ENCODE measurements around the gene GPR142.

GPR142 gene, protein sequence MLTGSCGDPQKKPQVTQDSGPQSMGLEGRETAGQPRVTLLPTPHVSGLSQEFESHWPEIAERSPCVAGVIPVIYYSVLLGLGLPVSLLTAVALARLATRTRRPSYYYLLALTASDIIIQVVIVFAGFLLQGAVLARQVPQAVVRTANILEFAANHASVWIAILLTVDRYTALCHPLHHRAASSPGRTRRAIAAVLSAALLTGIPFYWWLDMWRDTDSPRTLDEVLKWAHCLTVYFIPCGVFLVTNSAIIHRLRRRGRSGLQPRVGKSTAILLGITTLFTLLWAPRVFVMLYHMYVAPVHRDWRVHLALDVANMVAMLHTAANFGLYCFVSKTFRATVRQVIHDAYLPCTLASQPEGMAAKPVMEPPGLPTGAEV

DNA sequence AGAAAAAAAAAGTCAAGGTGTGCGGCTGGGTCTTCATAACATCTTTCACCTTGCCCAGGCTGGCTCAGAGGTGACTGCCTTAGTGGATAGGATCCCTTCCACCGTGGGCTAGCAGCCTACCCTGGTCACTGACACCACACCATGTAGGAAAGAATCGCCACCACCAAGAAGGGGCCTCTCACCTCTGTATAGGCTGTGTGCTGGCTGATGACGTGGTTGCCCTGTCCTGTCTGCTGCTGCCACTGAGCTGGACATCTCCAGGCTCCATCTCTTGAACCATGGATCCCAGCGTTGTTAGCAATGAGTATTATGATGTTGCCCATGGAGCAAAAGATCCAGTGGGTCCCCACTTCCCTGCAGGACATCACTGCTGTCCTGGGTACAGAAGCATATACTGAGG is at the start of gene GPR142:
GPR142 (plus strand) TSS at position 301 of the 400 bp plus-strand sequence. CDS start 2,035 bp downstream, outside the sequence.
- DNase-seq, result no peak

DNA sequence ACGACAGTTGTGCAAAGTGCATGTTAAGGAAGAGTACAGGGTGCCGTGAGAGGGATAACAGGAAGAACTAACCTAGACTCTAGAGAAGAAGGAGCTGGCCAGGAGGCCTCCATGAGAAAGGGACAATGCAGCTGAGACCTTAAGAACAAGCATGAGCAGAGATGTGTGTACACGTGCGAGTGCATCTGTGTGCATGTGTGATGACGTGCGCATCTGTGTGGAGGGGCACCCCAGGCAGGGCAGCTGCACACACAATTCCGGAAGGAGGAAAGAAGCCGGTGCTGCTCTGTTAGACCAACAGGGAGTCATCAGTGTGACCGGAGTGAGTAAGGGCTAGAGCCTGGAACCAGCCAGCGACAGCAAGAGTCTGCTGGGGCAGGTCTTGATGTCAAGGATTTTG is 48.9 kb upstream of the GPR142 start:
- DNase-seq, result no peak

GRCh38 chr17:74324521-74324920 is 42.8 kb upstream of the GPR142 start:
- no peak for DNase-seq

- DNase-seq, result no peak
Observed at GRCh38 chr17:74325376-74325742, 41.9 kb upstream of the GPR142 start.

GRCh38 chr17:74325743-74326379 is 41.4 kb upstream of the GPR142 start, which contains the start of gene KIF19:
KIF19 (plus strand) TSS chr17:74326226; CDS start chr17:74326350, 124 bp downstream.
- no peak for DNase-seq

- DNase-seq, result no peak
Observed at GRCh38 chr17:74326506-74326905, 40.8 kb upstream of the GPR142 start.

- DNase-seq, result no peak
Observed at GRCh38 chr17:74328487-74328886, 38.8 kb upstream of the GPR142 start.

- DNase-seq, result no peak
Observed at GRCh38 chr17:74329378-74329777, 37.9 kb upstream of the GPR142 start.

GRCh38 chr17:74330446-74330845 is 36.9 kb upstream of the GPR142 start:
- DNase-seq, result no peak

DNA sequence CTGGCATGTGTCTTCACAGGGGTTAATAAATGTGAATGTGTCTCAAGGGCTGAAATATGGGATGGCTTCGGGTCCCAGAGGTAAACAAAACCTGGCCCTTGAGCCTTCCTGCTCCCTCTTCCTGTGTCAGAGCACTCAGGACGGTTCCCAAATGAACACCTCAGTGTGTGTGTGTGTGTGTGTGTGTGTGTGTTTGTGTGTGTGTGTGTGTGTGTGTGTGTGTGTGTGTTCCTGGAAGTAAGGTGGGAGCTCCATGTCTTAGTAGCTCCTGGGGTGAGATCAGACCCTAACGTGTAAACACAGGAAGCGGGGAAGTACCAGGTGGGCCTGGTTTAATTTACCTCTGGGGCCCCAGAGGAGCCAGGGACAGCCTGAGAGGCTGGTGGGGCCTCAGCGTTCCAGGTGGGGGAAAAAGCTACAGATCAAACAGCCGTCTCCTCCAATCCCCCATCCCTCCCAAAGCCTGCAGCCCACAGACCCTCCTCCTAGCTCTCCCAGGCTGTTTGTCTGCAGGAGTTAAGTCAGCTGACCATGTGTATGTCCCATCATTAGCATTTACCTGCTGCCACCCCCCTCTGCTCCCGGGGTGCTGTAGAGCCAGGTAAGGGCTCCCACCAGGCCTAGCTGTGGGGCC is 35.2 kb upstream of the GPR142 start:
- no peak for DNase-seq

DNA sequence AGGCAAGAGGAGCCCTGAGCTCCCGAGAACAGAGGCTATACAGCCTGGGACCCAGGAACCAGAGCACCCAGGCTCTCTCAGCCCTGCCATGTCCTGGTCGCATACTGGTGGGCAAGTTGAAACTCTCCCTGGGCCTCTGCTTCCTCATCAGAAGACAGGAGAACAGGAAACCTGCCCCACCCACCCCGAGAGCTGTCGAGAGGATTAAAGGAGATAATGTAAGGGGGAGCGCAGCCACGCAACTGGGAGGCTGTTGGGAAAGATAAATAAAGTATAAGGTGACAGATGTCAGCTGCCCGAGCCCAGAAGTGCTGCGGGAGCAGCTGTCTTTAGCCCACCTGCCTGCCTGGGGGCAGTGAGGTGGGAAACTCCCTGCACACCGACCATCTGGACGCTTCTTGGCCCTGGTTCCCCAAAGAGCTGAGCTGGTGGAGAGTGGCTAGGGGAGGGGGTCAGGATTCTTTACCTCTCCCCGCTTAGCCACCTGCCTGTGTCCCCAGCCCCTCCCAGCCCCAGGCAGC is 34.5 kb upstream of the GPR142 start:
- DNase-seq, result peak; percentile 78

- DNase-seq, result no peak
Observed at GRCh38 chr17:74334393-74335039, 32.8 kb upstream of the GPR142 start.

GRCh38 chr17:74335529-74336062 is 31.7 kb upstream of the GPR142 start:
- no peak for DNase-seq

- no peak for DNase-seq
Observed at GRCh38 chr17:74336307-74336706, 31.0 kb upstream of the GPR142 start.

DNA sequence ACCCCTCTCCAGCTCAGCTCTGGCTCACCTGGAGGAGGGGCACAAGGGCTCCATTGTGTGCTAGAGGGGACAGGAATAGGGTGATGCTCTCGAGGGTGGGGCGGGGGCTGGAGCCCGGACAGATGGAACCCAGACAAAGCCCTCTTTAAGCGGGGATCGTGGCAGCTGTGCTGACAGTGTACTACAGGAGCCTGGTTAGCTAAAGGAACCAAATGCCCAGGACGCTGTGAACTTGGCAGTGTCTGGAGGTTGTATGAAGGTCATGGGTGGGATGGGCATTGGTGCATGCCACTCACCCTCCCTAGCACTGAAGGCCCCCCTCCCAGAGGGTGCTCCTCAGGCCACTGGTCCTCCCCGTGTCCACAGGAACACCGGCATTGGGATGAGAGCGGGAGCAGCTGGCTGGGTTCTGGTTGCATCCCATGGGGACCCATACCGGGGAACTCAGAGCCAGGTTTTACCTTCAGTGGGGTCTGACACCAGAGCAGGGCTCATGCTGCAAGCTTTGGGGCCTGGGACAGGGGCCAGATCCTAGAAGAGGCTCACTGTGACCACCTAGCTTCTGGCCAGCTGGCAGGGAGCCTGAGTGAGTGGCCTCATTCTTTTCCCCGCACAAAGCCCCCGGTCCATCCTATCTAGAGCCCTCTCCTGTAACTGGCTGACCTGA is 29.3 kb upstream of the GPR142 start:
- DNase-seq, result no peak

DNA sequence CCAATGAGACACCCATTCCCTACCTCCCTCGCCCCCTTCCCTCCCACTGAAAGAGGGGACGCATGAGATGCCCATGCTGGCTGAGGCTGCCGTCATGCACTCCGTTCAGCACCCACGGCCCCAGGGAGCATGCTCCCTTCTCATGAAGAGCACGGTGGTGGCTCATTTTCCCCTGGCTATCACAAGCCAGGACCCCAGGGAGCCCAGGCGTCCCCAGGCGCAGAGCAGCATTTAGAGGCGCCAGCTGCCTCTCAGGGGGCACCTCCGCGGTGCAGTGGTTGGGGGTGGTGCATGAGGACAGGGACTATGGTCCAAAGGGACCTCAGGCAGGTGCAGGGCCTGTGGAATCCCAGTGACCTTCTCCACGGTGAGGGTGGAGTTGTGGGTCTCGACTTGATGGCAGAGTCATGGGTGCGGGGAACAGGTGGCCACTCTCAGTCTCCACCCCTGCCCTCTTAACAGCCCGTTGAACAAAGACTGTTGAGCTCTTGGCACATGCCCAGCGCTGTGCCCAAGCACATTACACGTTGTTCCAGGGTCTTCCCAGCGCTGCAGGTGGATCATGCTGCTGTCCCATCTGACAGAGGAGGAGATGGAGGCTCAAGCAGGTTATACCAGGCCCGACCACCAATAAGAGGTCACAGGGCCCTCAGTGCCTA is 27.6 kb upstream of the GPR142 start:
- no peak for DNase-seq

- DNase-seq, result no peak
Observed at GRCh38 chr17:74340470-74341023, 26.8 kb upstream of the GPR142 start.

DNA sequence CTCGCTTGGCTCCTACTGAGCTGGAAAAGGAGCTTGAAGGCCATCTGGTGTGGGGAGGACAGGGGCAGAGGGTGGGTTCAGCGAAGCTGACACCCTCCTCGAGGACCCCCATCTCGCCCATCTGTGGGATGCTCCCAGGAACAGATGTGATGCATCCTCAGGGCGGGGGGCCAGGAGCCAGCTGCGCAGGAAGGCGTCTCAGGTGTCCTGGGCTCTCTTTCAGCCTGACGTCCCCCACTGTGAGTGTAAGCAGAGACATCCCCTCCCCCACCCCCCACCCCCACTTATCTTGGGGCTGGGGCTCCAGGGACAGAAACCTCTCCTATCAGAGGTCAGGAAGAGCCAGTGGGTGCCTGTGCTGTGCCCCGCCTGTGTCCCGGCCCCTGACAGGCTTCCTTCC is 25.1 kb upstream of the GPR142 start:
- no peak for DNase-seq

DNA sequence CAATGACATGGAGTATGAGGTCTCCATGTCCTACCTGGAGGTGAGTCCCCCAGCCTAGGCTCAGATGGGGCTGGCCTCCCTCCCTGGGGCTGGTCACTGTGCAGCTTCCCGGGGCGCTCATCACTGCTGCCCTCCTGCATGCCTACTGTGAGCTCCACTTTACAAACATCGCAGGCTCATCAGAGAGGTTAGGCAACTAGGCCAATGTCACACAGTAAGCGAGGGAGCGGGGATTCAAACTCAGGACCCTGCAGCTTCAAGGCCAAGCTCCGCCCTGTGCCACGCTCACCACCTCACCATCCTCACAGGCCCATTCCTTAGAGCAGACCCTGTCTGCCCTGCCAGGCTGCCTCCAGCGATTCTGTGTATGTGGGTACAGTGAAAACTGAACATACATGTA is 24.2 kb upstream of the GPR142 start:
- no peak for DNase-seq

DNA sequence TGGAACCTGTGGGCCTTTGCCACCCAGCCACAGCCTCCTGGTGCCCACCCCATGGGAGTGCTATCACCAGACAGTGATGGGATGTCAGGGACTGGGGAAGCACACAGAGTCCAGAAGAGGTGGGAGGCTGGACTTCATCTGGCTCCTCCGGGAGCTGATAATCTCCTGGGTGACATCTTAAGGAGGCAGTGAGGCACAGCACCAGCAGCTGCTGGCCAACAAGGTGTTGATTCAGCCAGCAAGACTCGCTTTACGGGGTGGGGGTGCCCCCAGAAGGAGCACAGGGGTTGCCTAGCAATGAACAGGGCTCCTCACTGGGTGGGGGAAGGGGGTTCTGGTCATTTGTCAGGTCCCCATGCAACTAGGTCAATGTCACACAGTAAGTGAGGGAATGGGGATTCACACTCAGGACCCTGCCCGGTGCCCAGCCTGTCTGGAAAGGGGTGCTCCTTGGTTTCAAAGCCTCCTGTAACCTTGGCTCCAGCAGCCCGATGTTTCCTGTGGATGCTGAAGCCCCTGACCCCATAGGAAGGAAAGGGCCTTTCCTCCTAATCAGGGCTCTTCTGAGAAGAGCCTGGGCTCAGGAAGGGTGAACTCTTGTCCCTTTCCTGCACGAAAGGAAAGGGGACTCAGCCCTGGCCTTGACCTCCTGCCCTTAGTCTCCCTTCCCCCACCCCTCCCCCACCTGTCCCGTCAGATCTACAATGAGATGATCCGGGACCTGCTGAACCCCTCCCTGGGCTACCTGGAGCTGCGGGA is 23.6 kb upstream of the GPR142 start:
- no peak for DNase-seq

- no peak for DNase-seq
Observed at GRCh38 chr17:74344658-74345057, 22.6 kb upstream of the GPR142 start.

All from NCI-H1417 treated with DMSO at 0.1 percent for 48 hours (cell line).